K562 (cell line): ENCODE measurements around the gene ERBB4. TPM values are rescaled to one million over a fixed set of nuclear protein-coding genes. Genes with fewer than 3 reads are reported as not detected.

ENCODE experiments used
- ATAC-seq: fragments of 200-7000 bp; cut with Tn5 transposase; 3 replicates; pipeline ENCODE4 v1.9.1; 2020; ENCODE audit warnings: moderate library complexity
- BruUV-seq: library from RNA; stranded (reverse); fragments of 400-500 nt; replicated peaks from 2 replicates; lab custom pipeline; 2021; lab: Mats Ljungman, UMichigan
- CTCF ChIA-PET: fragments of 300-600 bp; formaldehyde crosslinking; extraction: SDS; loops from one replicate; lab custom pipeline; 2021; ENCODE audit warnings: low intra/inter-chr PET ratio; lab: Yijun Ruan, JAX
- POLR2A ChIA-PET: fragments of 300-600, 350-650 bp; sonication (Branson Sonifier 250); formaldehyde crosslinking; extraction: SDS; loops from one replicate; lab custom pipeline; 2021; ENCODE audit warnings: antibody characterized with exemption, inconsistent platforms; lab: Yijun Ruan, JAX
- DNase-seq, 4 experiments: peaks; one replicate each; pipeline versions ENCODE4 v3.0.0 to v3.0.0-alpha.2; 2011 to 2018; ENCODE audit warnings: low spot score in 3 of 4, mixed read lengths in 3 of 4; ENCODE audit errors: extremely low read depth in 1 of 4
- FAIRE-seq: peaks from 2 replicates; lab custom pipeline; 2011; peaks lifted over from hg19 to GRCh38; lab: Jason Lieb, UNC
- H2AFZ ChIP-seq: 2 replicates; pipeline ENCODE4 v1.6.0; 2011; ENCODE audit warnings: low read depth, low read length, control low read depth, inconsistent platforms
- H3K27ac ChIP-seq: fragments of 200-600 bp; 3 replicates; pipeline ENCODE4 v1.8.0; 2011; ENCODE audit warnings: low read depth, mild to moderate bottlenecking, control low read depth, inconsistent platforms, low read length, moderate library complexity, mixed read lengths; ENCODE audit errors: extremely low read depth
- H3K27me3 ChIP-seq, 2 experiments: fragments of 300-600 bp in 1 of 2; 2 replicates in 1 of 2; 3 replicates in 1 of 2; pipeline versions ENCODE4 v1.6.0 to v1.8.0; 2011; ENCODE audit warnings: inconsistent platforms in 2 of 2, low read length in 2 of 2, mild to moderate bottlenecking in 1 of 2, mixed read lengths in 1 of 2, moderate library complexity in 1 of 2; ENCODE audit not compliant: control insufficient read depth in 2 of 2, insufficient read depth in 2 of 2
- H3K36me3 ChIP-seq: fragments of 300-600 bp; 3 replicates; pipeline ENCODE4 v1.8.0; 2011; ENCODE audit warnings: mild to moderate bottlenecking, low read length, inconsistent platforms; ENCODE audit not compliant: control insufficient read depth, insufficient read depth
- H3K4me1 ChIP-seq, 2 experiments: fragments of 200-600 bp in 1 of 2; replicated peaks in 1 of 2; 2 replicates in 1 of 2; 3 replicates in 1 of 2; pipeline versions ENCODE4 v1.5.1 to v1.8.0; 2011; ENCODE audit warnings: inconsistent platforms in 2 of 2, low read length in 2 of 2, mild to moderate bottlenecking in 1 of 2, mixed read lengths in 1 of 2, moderate library complexity in 1 of 2; ENCODE audit not compliant: control insufficient read depth in 2 of 2, insufficient read depth in 2 of 2
- H3K4me2 ChIP-seq: 2 replicates; pipeline ENCODE4 v1.6.1; 2011; ENCODE audit warnings: low read length, control low read depth, inconsistent platforms, mixed read lengths; ENCODE audit not compliant: insufficient read depth
- H3K4me3 ChIP-seq: fragments of 200-600 bp; sonication (generic), shearing (Covaris generic); 2 replicates; pipeline ENCODE4 v1.5.1; 2016; ENCODE audit warnings: control low read depth, inconsistent platforms
- H3K79me2 ChIP-seq: fragments of 200-600 bp; 3 replicates; pipeline ENCODE4 v1.8.0; 2011; ENCODE audit warnings: low read length, inconsistent platforms; ENCODE audit not compliant: control insufficient read depth, insufficient read depth
- H3K9ac ChIP-seq, 2 experiments: 2 replicates each; pipeline versions ENCODE4 v1.6.0 to v1.6.1; 2011; ENCODE audit warnings: low read depth in 2 of 2, low read length in 2 of 2, control low read depth in 1 of 2, inconsistent platforms in 1 of 2, mild to moderate bottlenecking in 1 of 2, mixed read lengths in 1 of 2; ENCODE audit not compliant: insufficient read depth in 1 of 2
- H3K9me1 ChIP-seq: one replicate; pipeline ENCODE4 v1.6.0; 2011; ENCODE audit warnings: inconsistent platforms, mild to moderate bottlenecking, low read length, moderate library complexity; ENCODE audit not compliant: control insufficient read depth, insufficient read depth
- H3K9me3 ChIP-seq: replicated peaks from 2 replicates; pipeline ENCODE4 v1.5.1; 2011; ENCODE audit warnings: low read depth, low read length, inconsistent platforms; ENCODE audit not compliant: control insufficient read depth, insufficient read depth
- H4K20me1 ChIP-seq: replicated peaks from 2 replicates; pipeline ENCODE4 v1.6.1; 2011; ENCODE audit warnings: low read length, inconsistent platforms, mixed read lengths; ENCODE audit not compliant: control insufficient read depth, insufficient read depth
- CEBPG ChIP-seq, 3 experiments: fragments of 200-800 bp in 1 of 3; sonication (Bioruptor generic) in 1 of 3; sonication (generic) in 1 of 3; formaldehyde crosslinking in 1 of 3; IDR thresholded peaks in 2 of 3; conservative IDR thresholded peaks in 1 of 3; 2 replicates each; pipeline versions ENCODE4 v1.6.1 to v1.8.0; 2016 to 2022; ENCODE audit warnings: missing compliant biosample characterization in 2 of 3, missing genetic modification characterization in 2 of 3, mild to moderate bottlenecking in 1 of 3, missing genetic modification reagents in 1 of 3
- FOXA1 ChIP-seq: fragments of 450-650 bp; IDR thresholded peaks from 2 replicates; pipeline ENCODE4 v1.6.1; 2016; ENCODE audit warnings: mild to moderate bottlenecking, borderline replicate concordance
- MTA3 ChIP-seq: fragments of 450-650 bp; formaldehyde crosslinking; IDR thresholded peaks from 2 replicates; pipeline ENCODE4 v1.6.1; 2017; ENCODE audit warnings: mild to moderate bottlenecking, borderline replicate concordance
- RCOR1 ChIP-seq, 2 experiments: IDR thresholded peaks; 2 replicates each; pipeline ENCODE4 v1.6.1; 2012; ENCODE audit warnings: low read depth in 2 of 2, low read length in 2 of 2, borderline replicate concordance in 1 of 2, improper control_type of control experiment in 1 of 2
- WGBS: fragments of 100-300 bp; shearing (Covaris generic); methylation state at CpG from one replicate; pipeline ENCODE4 v1.1.6; 2016; ENCODE audit warnings: low coverage, mixed read lengths; ENCODE audit not compliant: insufficient coverage; ENCODE audit errors: missing lambda C conversion rate; 5-methylcytosine and 5-hydroxymethylcytosine counted together
- in situ Hi-C: fragments of 300-500 bp; cut with MboI; formaldehyde crosslinking; loops from 4 replicates; pipeline ENCODE4 v1.15.0; 2018; ENCODE audit warnings: inconsistent platforms, mixed read lengths
- intact Hi-C: fragments of 100-400 bp; cut with micrococcal nuclease; formaldehyde crosslinking; loops from 2 replicates; pipeline ENCODE4 v1.14.2; 2022
- polyA plus RNA-seq, 8 experiments: library from polyadenylated mRNA; depleted of rRNA in 4 of 8; stranded (reverse) in 5 of 8; unstranded in 3 of 8; fragments of >200 nt; fragmentation: Nextera tagmentation in 2 of 8; fragmentation: Illumina TruSeq in 1 of 8; extraction: Ambion mirVana in 2 of 8; extraction: Trizol in 1 of 8; gene quantifications; 2 replicates each; pipeline versions ENCODE4 v1.2.1 to v1.2.3, GENCODE V29; 2011 to 2014; ENCODE audit warnings: inconsistent platforms in 1 of 8, missing spikeins in 1 of 8
- total RNA-seq, 7 experiments: library from RNA; depleted of rRNA in 6 of 7; stranded (reverse); fragments of >200 nt in 6 of 7; fragmentation: Illumina TruSeq in 2 of 7; extraction: Trizol in 2 of 7; gene quantifications; 2 replicates each; pipeline versions ENCODE4 v1.2.1 to v1.2.3, GENCODE V29; 2011 to 2021; ENCODE audit warnings: low replicate concordance in 1 of 7

The ERBB4 gene
- total and polyA plus RNA-seq, 9 of the 15 experiments (the other 6 are each of a cell fraction or from before 2014, with no cell fraction given): not detected

GRCh38 chr2:212537726-212538304, 787 bp downstream of the ERBB4 start:
- WGBS: no CpG with 5 or more reads among the region's 44 CpGs
- no peak overlapping the region for H2AFZ ChIP-seq
- H3K36me3 ChIP-seq: no peaks in the 10 kb centered on the region
- no peaks in the 10 kb centered on the region for H3K79me2 ChIP-seq
- H3K9ac ChIP-seq: no peak overlapping the region
- intact Hi-C loops: no loop called here
- CTCF ChIA-PET: no interaction called here
- no peak overlapping the region for H3K4me2 ChIP-seq
- no peak for ATAC-seq
- BruUV-seq: no TSS peak
- no peak for DNase-seq
- in situ Hi-C loops: no loop called here
- no peaks in the 10 kb centered on the region for H3K9me3 ChIP-seq
- no peaks in the 10 kb centered on the region; a peak in 1 of 5 replicates for H3K4me1 ChIP-seq
- TF ChIP-seq RCOR1 (IDR thresholded peaks at IDR 0.05; ENCODE audit: borderline replicate concordance in 1 of 2, low read depth in 2 of 2, low read length in 2 of 2) (no peak), CEBPG (CRISPR knock-in tag; IDR thresholded peaks at IDR 0.05) (no peak), CEBPG (tag; conservative IDR thresholded peaks at IDR 0.05 in 1 of 2, IDR thresholded peaks at IDR 0.05 in 1 of 2) (no peak), MTA3 (no peak), FOXA1 (no peak)
- TF ChIP-seq, all 486 proteins: peak for 0
- H3K4me3 ChIP-seq: no peak overlapping the region
- no peaks in the 10 kb centered on the region for H4K20me1 ChIP-seq
- POLR2A ChIA-PET: interaction anchor here (0.6 kb wide), 1 partner anchor 1731 kb away, joined by 3 read pairs; no protein-coding TSS in a partner anchor
- H3K9me1 ChIP-seq: no peaks in the 10 kb centered on the region
- no peaks in the 10 kb centered on the region for H3K27me3 ChIP-seq
- no peak for FAIRE-seq
- H3K27ac ChIP-seq: no peak overlapping the region
